Astrocyte of the cerebellum (primary cell): ENCODE results near the gene FNIP2.
A peak's percentile ranks its signal among the peaks of the same experiment; 100 is the strongest.

ENCODE experiments used
- DNase-seq: peaks from one replicate; pipeline ENCODE4 v3.0.0-alpha.2; 2011; ENCODE audit warnings: low read depth
- H3K4me3 ChIP-seq: 2 replicates; pipeline ENCODE4 v1.5.1; 2011; ENCODE audit warnings: mild to moderate bottlenecking, low read depth, low read length, moderate library complexity
- in situ Hi-C: cut with HindIII; loops from 2 replicates; pipeline ENCODE4 v1.10.0; 2017; ENCODE audit warnings: low sequenced_read_pairs
- TF ChIP-seq, protein P1 (sequence below): IDR thresholded peaks from 2 replicates; pipeline ENCODE4 v1.5.1; 2012; ENCODE audit warnings: low read length, low read depth, moderate library complexity, mild to moderate bottlenecking; ENCODE audit errors: missing control alignments

Gene FNIP2

DNA sequence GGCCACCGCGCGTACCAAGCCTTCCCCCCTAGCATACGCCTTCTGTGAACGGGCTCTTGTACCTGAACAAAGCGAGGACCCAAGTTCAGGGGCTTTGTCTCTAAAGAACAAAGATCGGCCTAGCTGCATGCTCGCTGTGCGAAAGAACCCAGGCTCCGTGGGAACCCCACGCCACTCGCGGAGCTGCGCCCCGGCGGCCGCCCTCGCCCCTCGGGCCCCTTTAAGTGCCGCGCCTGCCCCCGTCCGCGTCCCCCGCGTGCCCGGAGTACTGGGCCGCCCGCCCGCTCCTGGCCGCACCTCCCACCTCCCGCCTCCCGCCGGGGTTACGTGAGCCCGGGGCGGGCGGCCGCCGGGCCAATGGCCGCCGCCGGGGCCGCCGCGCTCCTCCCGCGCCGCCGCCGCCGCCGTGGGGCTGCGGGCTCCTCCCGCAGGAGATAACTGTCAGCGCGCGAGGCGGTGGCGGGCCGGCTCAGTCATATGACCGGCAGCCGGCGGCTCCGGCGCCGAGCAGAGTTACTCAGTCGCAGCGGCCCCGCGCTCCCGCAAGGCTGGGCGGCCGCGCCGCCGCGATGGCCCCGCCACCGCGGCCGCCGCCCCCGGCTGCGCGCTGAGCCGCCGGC is at the start of gene FNIP2:
Gene FNIP2 (plus strand): TSS at position 472 of the 620 bp plus-strand sequence. CDS start 187 bp downstream, outside the sequence.
- in situ Hi-C loops, result no loop called here
- H3K4me3 ChIP-seq, result peak within 1 kb of the TSS; percentile 88
- no peak for DNase-seq
- TF ChIP-seq, protein P1, sequence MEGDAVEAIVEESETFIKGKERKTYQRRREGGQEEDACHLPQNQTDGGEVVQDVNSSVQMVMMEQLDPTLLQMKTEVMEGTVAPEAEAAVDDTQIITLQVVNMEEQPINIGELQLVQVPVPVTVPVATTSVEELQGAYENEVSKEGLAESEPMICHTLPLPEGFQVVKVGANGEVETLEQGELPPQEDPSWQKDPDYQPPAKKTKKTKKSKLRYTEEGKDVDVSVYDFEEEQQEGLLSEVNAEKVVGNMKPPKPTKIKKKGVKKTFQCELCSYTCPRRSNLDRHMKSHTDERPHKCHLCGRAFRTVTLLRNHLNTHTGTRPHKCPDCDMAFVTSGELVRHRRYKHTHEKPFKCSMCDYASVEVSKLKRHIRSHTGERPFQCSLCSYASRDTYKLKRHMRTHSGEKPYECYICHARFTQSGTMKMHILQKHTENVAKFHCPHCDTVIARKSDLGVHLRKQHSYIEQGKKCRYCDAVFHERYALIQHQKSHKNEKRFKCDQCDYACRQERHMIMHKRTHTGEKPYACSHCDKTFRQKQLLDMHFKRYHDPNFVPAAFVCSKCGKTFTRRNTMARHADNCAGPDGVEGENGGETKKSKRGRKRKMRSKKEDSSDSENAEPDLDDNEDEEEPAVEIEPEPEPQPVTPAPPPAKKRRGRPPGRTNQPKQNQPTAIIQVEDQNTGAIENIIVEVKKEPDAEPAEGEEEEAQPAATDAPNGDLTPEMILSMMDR, result no peak

DNA sequence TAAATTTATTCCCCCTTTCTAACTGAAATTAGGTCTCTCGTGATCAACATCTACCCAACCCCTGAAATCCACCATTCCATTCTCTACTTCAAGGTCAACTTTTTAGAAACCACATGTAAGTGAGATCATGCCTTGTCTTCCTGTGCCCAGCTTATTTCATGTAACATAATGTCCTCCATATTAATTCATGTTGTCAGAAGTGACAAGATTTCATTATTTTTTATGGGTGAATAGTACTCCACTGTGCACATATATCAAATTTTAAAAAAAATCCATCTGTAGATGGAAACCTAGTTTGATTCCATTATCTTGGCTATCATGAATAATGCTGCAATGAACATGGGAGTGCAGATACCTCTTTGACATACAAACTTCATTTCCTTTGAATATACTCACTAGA is 47.1 kb upstream of the FNIP2 start:
- DNase-seq, result no peak
- TF ChIP-seq, protein P1, result no peak
- no peak overlapping the region for H3K4me3 ChIP-seq
- in situ Hi-C loops, result loop anchor here (25.0 kb wide), 1 partner anchor 466 kb away; no protein-coding TSS in a partner anchor

DNA sequence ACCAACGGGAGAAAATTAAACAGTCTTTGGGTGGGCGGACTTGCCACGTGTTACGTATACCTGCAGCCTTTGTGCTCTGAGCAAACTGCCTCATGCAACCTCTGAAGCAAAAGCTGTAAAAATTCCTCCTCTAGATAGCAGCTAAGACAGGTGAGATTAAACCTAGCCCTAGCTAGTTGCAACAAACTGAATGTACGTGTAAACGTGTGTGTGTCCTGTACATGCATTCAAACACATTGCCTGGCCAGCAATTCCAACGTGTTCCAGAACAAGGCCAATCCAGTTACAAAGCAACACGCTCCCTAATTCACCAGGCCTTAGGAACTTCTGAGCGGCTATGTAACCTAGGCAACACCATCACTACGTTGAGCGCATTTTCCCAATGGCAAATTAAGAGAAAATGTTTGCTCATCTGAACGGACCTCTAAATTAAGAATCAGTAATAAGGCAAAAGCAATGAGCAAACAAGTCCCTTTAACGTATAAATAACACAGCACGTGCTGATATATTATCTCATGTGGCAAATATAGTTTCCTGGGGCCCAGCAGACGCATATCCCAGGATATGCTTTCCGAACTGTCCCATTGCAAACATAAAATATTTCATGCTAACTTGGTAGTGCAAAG is 46.4 kb upstream of the FNIP2 start:
- TF ChIP-seq, protein P1, result no peak
- H3K4me3 ChIP-seq, result peak overlapping the region; percentile 67
- no peak for DNase-seq
- in situ Hi-C loops, result loop anchor here (25.0 kb wide), 1 partner anchor 465 kb away; no protein-coding TSS in a partner anchor

DNA sequence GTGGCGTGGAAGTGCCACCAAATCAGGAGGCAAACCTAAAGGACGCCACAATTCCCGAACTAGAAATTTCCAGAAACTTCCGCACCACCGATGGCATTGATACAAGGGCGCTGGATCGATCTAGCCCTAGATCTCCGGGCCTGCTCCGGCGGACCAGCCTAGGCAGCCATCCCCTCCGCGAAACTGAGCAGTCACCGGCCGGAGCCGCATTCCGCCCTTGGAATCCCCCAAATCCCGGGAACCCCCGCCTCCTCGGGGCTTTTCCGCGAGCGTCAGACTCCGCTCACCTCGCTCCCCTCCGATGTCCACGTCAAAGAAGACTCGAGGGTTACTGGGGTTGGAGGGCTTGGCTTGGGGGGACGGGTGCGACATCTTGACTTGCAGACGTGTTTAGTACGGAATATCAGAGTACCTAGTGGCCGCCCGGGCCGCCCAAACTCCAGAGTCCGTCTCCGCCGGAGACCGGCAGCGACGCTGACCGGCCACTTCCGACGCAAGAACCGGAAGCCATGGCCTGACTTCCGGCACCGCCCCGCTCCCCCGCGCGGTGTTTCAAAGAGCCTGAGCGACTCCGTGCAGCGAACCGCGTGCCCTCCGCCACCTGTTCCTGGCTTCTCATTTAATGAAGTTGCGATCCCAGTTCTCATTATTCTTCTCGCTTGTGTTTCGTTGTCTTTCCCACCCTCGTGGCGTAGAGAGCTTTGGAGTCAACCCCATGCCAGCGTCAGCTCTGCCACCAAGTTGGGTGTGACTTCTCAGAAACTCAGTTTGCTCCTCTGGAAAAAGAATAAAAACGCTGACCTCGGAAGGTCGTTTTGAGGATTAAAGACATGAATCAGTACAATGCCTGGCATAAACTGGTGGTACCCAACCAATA is 45.7 kb upstream of the FNIP2 start, which contains the start of gene PPID:
Gene PPID (minus strand): TSS at position 480 of the 877 bp plus-strand sequence. CDS start 108 bp downstream, at position 372.
- DNase-seq, result no peak
- in situ Hi-C loops, result loop anchor here (25.0 kb wide), 1 partner anchor 464 kb away; no protein-coding TSS in a partner anchor
- TF ChIP-seq, protein P1, result no peak
- peak within 1 kb of the TSS; percentile 67 for H3K4me3 ChIP-seq

DNA sequence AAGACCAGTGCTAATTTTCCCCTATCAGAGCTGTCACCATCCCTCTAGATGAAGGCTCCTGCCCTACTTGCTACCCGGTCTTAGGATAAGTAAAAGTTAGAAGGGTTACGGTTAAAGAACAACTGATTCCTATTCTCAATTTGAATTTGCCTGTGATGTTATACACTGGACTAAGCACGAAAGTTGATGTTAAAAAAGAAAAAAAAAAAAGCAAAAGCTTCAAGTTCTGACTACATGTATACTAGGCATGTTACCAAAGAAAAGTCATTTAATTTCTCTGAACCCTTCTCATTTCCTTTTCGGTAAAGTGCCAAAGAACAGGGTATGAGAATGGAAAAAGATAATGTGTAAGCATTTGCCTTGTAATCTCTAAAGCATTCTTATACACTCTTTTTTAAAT is 44.2 kb upstream of the FNIP2 start:
- DNase-seq, result no peak
- TF ChIP-seq, protein P1, result no peak

DNA sequence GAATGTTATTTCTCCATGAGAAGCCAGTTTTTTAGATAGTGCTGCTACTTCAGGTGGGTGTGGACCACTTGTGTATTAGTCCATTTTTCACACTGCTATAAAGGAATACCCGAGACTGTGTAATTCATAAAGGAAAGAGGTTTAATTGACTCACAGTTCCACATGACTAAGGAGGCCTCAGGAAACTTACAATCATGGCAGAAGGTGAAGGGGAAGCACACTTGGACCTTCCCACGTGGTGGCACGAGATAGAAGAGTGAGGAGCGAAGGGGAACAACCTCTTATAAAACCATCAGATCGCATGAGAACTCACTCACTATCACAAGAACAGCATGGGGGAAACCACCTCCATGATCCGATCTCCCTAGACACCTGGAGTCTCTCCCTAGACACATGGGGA is 42.2 kb upstream of the FNIP2 start:
- in situ Hi-C loops, result no loop called here
- TF ChIP-seq, protein P1, result no peak
- DNase-seq, result no peak
- no peak overlapping the region for H3K4me3 ChIP-seq

More for the DNA sequence above, 44.2 kb upstream of the FNIP2 start:
- in situ Hi-C loops, result loop anchor here (25.0 kb wide), 1 partner anchor 463 kb away; no protein-coding TSS in a partner anchor
- no peak overlapping the region for H3K4me3 ChIP-seq
